ENCODE data around the gene CPZ. TPM values are rescaled to one million over a fixed set of nuclear protein-coding genes. Genes with fewer than 3 reads are reported as not detected.
A peak's percentile ranks its signal among the peaks of the same experiment; 100 is the strongest.

Gene CPZ
- 13.4 and 14.0 TPM in 2 replicates for total RNA-seq (2014; rRNA removed; shearing (Covaris generic))
- 19.0 and 19.3 TPM in 2 replicates for polyA plus RNA-seq (2016; fragmentation: Nextera tagmentation; extraction: Ambion mirVana)

DNA sequence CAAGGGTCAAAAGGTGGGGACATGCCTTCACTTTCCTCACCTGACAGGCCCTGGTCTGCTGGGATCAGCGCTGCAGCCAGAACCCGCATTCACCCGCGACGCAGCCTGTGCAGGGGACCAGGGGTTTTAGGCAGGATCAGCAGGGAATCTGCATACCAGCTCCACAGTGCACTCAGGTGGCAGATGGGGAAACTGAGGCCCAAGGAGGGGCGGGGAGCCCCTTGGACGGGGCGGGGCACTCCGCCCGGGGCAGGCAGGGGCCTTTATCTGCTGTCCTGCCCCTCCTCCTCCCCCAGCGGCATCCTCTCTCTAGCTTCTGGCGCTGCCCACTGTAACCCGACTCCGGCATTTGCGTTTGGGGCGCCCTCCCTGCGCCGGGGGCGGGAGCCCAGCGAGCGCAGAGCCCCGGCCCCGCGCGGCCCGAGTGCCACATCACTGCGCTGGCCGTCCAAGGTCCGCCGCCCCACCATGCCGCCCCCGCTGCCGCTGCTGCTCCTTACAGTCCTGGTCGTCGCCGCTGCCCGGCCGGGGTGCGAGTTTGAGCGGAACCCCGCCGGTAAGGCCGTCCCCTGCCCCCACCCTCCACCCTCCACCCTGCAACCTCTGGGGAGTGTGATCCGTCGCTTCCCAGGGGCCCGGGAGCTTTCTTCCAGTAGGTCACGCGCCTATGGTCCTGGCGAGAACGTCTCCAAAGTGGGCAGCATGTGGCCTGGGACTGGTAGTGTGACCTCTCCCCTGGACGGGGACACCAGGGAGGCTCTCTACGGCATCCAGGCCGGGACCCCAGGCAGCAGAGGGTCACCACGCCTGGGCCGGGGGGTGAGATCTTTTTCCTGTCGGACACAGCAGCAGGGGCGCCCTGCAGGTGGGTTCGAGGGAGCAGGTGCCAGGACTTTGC lies at the start of gene CPZ:
CPZ (plus strand) TSS at position 400 of the 898 bp plus-strand sequence; CDS start at position 469, 69 bp downstream.
- peak within 1 kb of the TSS; percentile 29 for H2AFZ ChIP-seq
- no peaks in the 10 kb centered on the region for H3K36me3 ChIP-seq (ENCODE audit: low read depth)
- H3K4me2 ChIP-seq (ENCODE audit: unreplicated experiment): peak within 1 kb of the TSS; percentile 45
- H3K4me3 ChIP-seq: peak within 1 kb of the TSS; percentile 69
- H4K20me1 ChIP-seq (ENCODE audit: insufficient read depth): no peaks in the 10 kb centered on the region
- TF ChIP-seq EZH2 (IDR thresholded peaks at IDR 0.05; ENCODE audit: insufficient read depth, poor library complexity, severe bottlenecking): no peak
- TF ChIP-seq EZH2phosphoT487 (IDR thresholded peaks at IDR 0.05; ENCODE audit: insufficient read depth, low read depth): no peak
- peaks cover 12% of the 10 kb centered on the region for H3K4me1 ChIP-seq (ENCODE audit: insufficient read depth)
- in situ Hi-C loops (cut with MboI): loop anchor here (10.0 kb wide), 1 partner anchor 118 kb away; no protein-coding TSS in a partner anchor
- no peaks in the 10 kb centered on the region for H3F3A ChIP-seq (ENCODE audit: insufficient read depth)
- H3K9me2 ChIP-seq (ENCODE audit: insufficient read depth): no peaks in the 10 kb centered on the region
- DNase-seq: peak; percentile 82
- H3K79me2 ChIP-seq (ENCODE audit: insufficient read depth): no peaks in the 10 kb centered on the region
- peaks cover 6% of the 10 kb centered on the region; the same call in 1 of the 2 replicates for H3K27me3 ChIP-seq (replicated peaks; ENCODE audit: insufficient read depth)
- peak within 1 kb of the TSS; percentile 84 for H3K9ac ChIP-seq
- 2 to 21% methylated on average over 23 to 45 of the region's 58 CpGs for WGBS, 2 experiments (ENCODE audit: low coverage in 1 of 2, low lambda C conversion rate in 2 of 2, missing lambda C conversion rate in 2 of 2)
- no peaks in the 10 kb centered on the region for H3K9me3 ChIP-seq (ENCODE audit: low read depth)
- H3K27ac ChIP-seq: no peak within 1 kb of the TSS

DNA sequence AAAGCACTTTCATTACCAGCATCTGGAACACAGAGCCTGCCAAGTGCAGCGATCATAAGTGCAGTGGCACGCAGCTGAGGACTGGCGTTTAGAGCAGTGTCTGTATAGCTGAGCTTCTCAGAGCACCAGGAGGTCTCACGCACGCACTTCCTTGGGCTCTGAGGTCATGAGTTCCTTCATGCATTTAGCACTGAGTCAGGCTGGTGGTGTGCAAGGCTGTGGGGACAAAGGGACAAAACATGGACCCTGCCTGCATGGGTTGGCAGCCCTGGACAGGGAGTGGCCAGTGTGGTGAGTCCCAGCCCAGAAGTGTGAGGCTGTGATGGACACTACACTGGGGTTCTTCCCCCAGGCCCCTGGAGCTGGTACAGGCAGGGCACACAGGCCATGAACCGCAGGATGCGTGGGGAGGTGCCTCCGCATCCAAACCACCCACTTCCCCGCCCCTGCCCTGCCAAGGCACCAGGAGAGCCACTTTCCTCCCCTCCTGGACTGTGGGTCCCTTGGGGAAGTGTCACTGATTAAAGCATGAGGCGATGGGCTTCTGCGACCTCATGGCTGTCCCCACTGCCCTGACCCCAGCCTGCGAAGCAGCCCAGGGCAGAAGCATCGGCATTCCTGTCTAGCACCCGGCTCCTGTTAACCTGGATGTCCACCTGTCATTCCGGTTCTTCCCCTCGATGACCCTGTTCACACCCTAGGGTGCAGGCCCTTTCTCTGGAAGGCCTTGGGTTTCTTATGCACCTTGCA lies 49.6 kb upstream of the CPZ start:
- H3K4me3 ChIP-seq: no peak overlapping the region
- H3K27me3 ChIP-seq (replicated peaks; ENCODE audit: insufficient read depth): no peaks in the 10 kb centered on the region
- H3K36me3 ChIP-seq (ENCODE audit: low read depth): no peaks in the 10 kb centered on the region
- H4K20me1 ChIP-seq (ENCODE audit: insufficient read depth): no peaks in the 10 kb centered on the region
- in situ Hi-C loops (cut with MboI): no loop called here
- no peaks in the 10 kb centered on the region for H3K79me2 ChIP-seq (ENCODE audit: insufficient read depth)
- no peak overlapping the region for H3K4me2 ChIP-seq (ENCODE audit: unreplicated experiment)
- peak; percentile 59 for DNase-seq
- H3F3A ChIP-seq (ENCODE audit: insufficient read depth): no peaks in the 10 kb centered on the region
- no peaks in the 10 kb centered on the region for H3K9me3 ChIP-seq (ENCODE audit: low read depth)
- 80 to 86% methylated on average over 16 of the region's 16 CpGs for WGBS, 2 experiments (ENCODE audit: low coverage in 1 of 2, low lambda C conversion rate in 2 of 2, missing lambda C conversion rate in 2 of 2)
- TF ChIP-seq EZH2phosphoT487 (IDR thresholded peaks at IDR 0.05; ENCODE audit: insufficient read depth, low read depth): no peak
- no peak for TF ChIP-seq EZH2 (IDR thresholded peaks at IDR 0.05; ENCODE audit: insufficient read depth, poor library complexity, severe bottlenecking)
- no peak overlapping the region for H3K9ac ChIP-seq
- H3K27ac ChIP-seq: no peak overlapping the region
- H3K4me1 ChIP-seq (ENCODE audit: insufficient read depth): peaks cover 15% of the 10 kb centered on the region
- no peaks in the 10 kb centered on the region for H3K9me2 ChIP-seq (ENCODE audit: insufficient read depth)
- H2AFZ ChIP-seq: no peak overlapping the region

- in situ Hi-C loops (cut with MboI): no loop called here
- H3F3A ChIP-seq (ENCODE audit: insufficient read depth): no peaks in the 10 kb centered on the region
- no peaks in the 10 kb centered on the region for H3K9me3 ChIP-seq (ENCODE audit: low read depth)
- no peaks in the 10 kb centered on the region for H3K27me3 ChIP-seq (replicated peaks; ENCODE audit: insufficient read depth)
- H3K4me3 ChIP-seq: no peak overlapping the region
- no peaks in the 10 kb centered on the region for H3K36me3 ChIP-seq (ENCODE audit: low read depth)
- H3K4me1 ChIP-seq (ENCODE audit: insufficient read depth): peaks cover 17% of the 10 kb centered on the region
- H3K9ac ChIP-seq: no peak overlapping the region
- no peaks in the 10 kb centered on the region for H3K79me2 ChIP-seq (ENCODE audit: insufficient read depth)
- no peak overlapping the region for H3K27ac ChIP-seq
- no peak for DNase-seq
- H3K9me2 ChIP-seq (ENCODE audit: insufficient read depth): no peaks in the 10 kb centered on the region
- TF ChIP-seq EZH2 (IDR thresholded peaks at IDR 0.05; ENCODE audit: insufficient read depth, poor library complexity, severe bottlenecking): no peak
- no peak for TF ChIP-seq EZH2phosphoT487 (IDR thresholded peaks at IDR 0.05; ENCODE audit: insufficient read depth, low read depth)
- 92% methylated on average over 10 of the region's 10 CpGs for WGBS, 2 experiments (ENCODE audit: low coverage in 1 of 2, low lambda C conversion rate in 2 of 2, missing lambda C conversion rate in 2 of 2)
- no peak overlapping the region for H3K4me2 ChIP-seq (ENCODE audit: unreplicated experiment)
- no peak overlapping the region for H2AFZ ChIP-seq
- H4K20me1 ChIP-seq (ENCODE audit: insufficient read depth): no peaks in the 10 kb centered on the region
Observed at GRCh38 chr4:8543623-8544022, 48.9 kb upstream of the CPZ start.

GRCh38 chr4:8544282-8544681 lies 48.3 kb upstream of the CPZ start:
- no peaks in the 10 kb centered on the region for H4K20me1 ChIP-seq (ENCODE audit: insufficient read depth)
- no peak for TF ChIP-seq EZH2 (IDR thresholded peaks at IDR 0.05; ENCODE audit: insufficient read depth, poor library complexity, severe bottlenecking)
- TF ChIP-seq EZH2phosphoT487 (IDR thresholded peaks at IDR 0.05; ENCODE audit: insufficient read depth, low read depth): no peak
- H3K4me3 ChIP-seq: no peak overlapping the region
- no peaks in the 10 kb centered on the region for H3F3A ChIP-seq (ENCODE audit: insufficient read depth)
- 86 to 88% methylated on average over 2 to 3 of the region's 3 CpGs for WGBS, 2 experiments (ENCODE audit: low coverage in 1 of 2, low lambda C conversion rate in 2 of 2, missing lambda C conversion rate in 2 of 2)
- H3K9me3 ChIP-seq (ENCODE audit: low read depth): no peaks in the 10 kb centered on the region
- H3K36me3 ChIP-seq (ENCODE audit: low read depth): no peaks in the 10 kb centered on the region
- in situ Hi-C loops (cut with MboI): no loop called here
- H3K4me1 ChIP-seq (ENCODE audit: insufficient read depth): peaks cover 11% of the 10 kb centered on the region
- H3K79me2 ChIP-seq (ENCODE audit: insufficient read depth): no peaks in the 10 kb centered on the region
- no peak overlapping the region for H2AFZ ChIP-seq
- no peak overlapping the region for H3K4me2 ChIP-seq (ENCODE audit: unreplicated experiment)
- H3K27ac ChIP-seq: no peak overlapping the region
- no peaks in the 10 kb centered on the region for H3K9me2 ChIP-seq (ENCODE audit: insufficient read depth)
- no peaks in the 10 kb centered on the region for H3K27me3 ChIP-seq (replicated peaks; ENCODE audit: insufficient read depth)
- no peak for DNase-seq
- no peak overlapping the region for H3K9ac ChIP-seq
